Left ventricle myocardium inferior (tissue), 1 donor: Measurements from ENCODE around the gene TOLLIP. TPM values are rescaled to one million over a fixed set of nuclear protein-coding genes. Genes with fewer than 3 reads are reported as not detected.

Experiments
- DNase-seq: peaks from one replicate; pipeline ENCODE4 v3.0.0-alpha.2; 2020
- H3K27ac ChIP-seq: fragments of 200-600 bp; replicated peaks from 2 replicates; pipeline ENCODE4 v1.8.0; 2021
- H3K27me3 ChIP-seq: fragments of 200-600 bp; 2 replicates; pipeline ENCODE4 v1.8.0; 2021; ENCODE audit warnings: low read depth
- H3K36me3 ChIP-seq: fragments of 200-600 bp; 2 replicates; pipeline ENCODE4 v1.8.0; 2021
- H3K4me1 ChIP-seq: fragments of 200-600 bp; 2 replicates; pipeline ENCODE4 v1.8.0; 2021
- H3K4me3 ChIP-seq: fragments of 200-600 bp; 2 replicates; pipeline ENCODE4 v1.8.0; 2021; ENCODE audit warnings: mild to moderate bottlenecking, moderate library complexity
- H3K9me3 ChIP-seq: fragments of 200-600 bp; replicated peaks from 2 replicates; pipeline ENCODE4 v1.8.0; 2021
- CTCF ChIP-seq: fragments of 200-600 bp; IDR thresholded peaks from 2 replicates; pipeline ENCODE4 v1.8.0; 2021; ENCODE audit warnings: antibody characterized with exemption, mild to moderate bottlenecking, borderline replicate concordance
- intact Hi-C: fragments of 100-400 bp; cut with micrococcal nuclease; formaldehyde crosslinking; loops from one replicate; pipeline ENCODE4 v1.11.0; 2022
- total RNA-seq: library from RNA; stranded (reverse); fragmentation: NEBNext Ultra II Directional; extraction: Animal tissue kit (Norgen Biotek cat#: 25700); gene quantifications from one replicate; pipeline ENCODE4 v1.2.1, GENCODE V29; 2021
- donor health status: DM: no; HTN: yes; CAD: no; lungs with severe emphysema.

TOLLIP gene
- total RNA-seq, 1 donor from 2014 or later: 51.9 TPM

GRCh38 chr11:1340111-1340510 is 30.7 kb upstream of the TOLLIP start:
- intact Hi-C loops: no loop called here
- no peak for DNase-seq
- TF ChIP-seq CTCF: no peak
- Histone ChIP-seq H3K4me1 (peaks cover 27% of the 10 kb centered on the region), H3K27ac (no peak overlapping the region), H3K36me3 (no peaks in the 10 kb centered on the region), H3K27me3 (peaks cover 5% of the 10 kb centered on the region), H3K4me3 (no peak overlapping the region), H3K9me3 (no peaks in the 10 kb centered on the region)

- TF ChIP-seq CTCF: no peak
- H3K9me3 ChIP-seq: no peaks in the 10 kb centered on the region
- intact Hi-C loops: no loop called here
- peaks cover 5% of the 10 kb centered on the region for H3K27me3 ChIP-seq
- no peak overlapping the region for H3K4me3 ChIP-seq
- no peaks in the 10 kb centered on the region for H3K36me3 ChIP-seq
- no peak overlapping the region for H3K27ac ChIP-seq
- no peak for DNase-seq
- H3K4me1 ChIP-seq: peaks cover 27% of the 10 kb centered on the region
These were observed 29.7 kb upstream of the TOLLIP start for GRCh38 chr11:1339066-1339675.

- Histone ChIP-seq H3K4me3 (no peak overlapping the region), H3K27me3 (peaks cover 10% of the 10 kb centered on the region), H3K36me3 (no peaks in the 10 kb centered on the region), H3K9me3 (no peaks in the 10 kb centered on the region), H3K27ac (no peak overlapping the region), H3K4me1 (peaks cover 27% of the 10 kb centered on the region)
- no peak for TF ChIP-seq CTCF
- DNase-seq: no peak
- intact Hi-C loops: no loop called here
These were observed 29.0 kb upstream of the TOLLIP start for GRCh38 chr11:1338201-1339065.

GRCh38 chr11:1337647-1338007 is 28.2 kb upstream of the TOLLIP start:
- no peak for DNase-seq
- Histone ChIP-seq H3K9me3 (no peaks in the 10 kb centered on the region), H3K4me3 (peak overlapping the region; percentile 62), H3K27ac (peak overlapping the region; percentile 56), H3K4me1 (peaks cover 27% of the 10 kb centered on the region), H3K27me3 (peaks cover 13% of the 10 kb centered on the region), H3K36me3 (no peaks in the 10 kb centered on the region)
- no peak for TF ChIP-seq CTCF
- intact Hi-C loops: no loop called here

- no peak for TF ChIP-seq CTCF
- intact Hi-C loops: no loop called here
- Histone ChIP-seq H3K27ac (peak overlapping the region; percentile 56), H3K36me3 (no peaks in the 10 kb centered on the region), H3K4me1 (peaks cover 23% of the 10 kb centered on the region), H3K4me3 (peak overlapping the region; percentile 62), H3K9me3 (no peaks in the 10 kb centered on the region), H3K27me3 (peaks cover 15% of the 10 kb centered on the region)
- DNase-seq: peak; percentile 43
These were observed 27.6 kb upstream of the TOLLIP start for GRCh38 chr11:1336836-1337646.
